Mammary epithelial cell (primary cell): Measurements from ENCODE around the gene PPP1R9B.

Source experiments
- CTCF ChIP-seq, 2 donors: IDR thresholded peaks in 1 of 2; conservative IDR thresholded peaks in 1 of 2; 2 replicates each; pipeline ENCODE4 v1.5.1; 2011 to 2012; ENCODE audit warnings: inconsistent platforms in 2 of 2, low read length in 2 of 2, mild to moderate bottlenecking in 2 of 2, control low read depth in 1 of 2, low read depth in 1 of 2; ENCODE audit not compliant: insufficient read depth in 1 of 2; ENCODE audit errors: extremely low read depth in 1 of 2
- EZH2 ChIP-seq: IDR thresholded peaks from 2 replicates; pipeline ENCODE4 v1.6.1; 2012; ENCODE audit warnings: low read length, inconsistent platforms, borderline replicate concordance

- TF ChIP-seq CTCF (conservative IDR thresholded peaks at IDR 0.05 in 1 of 2, IDR thresholded peaks at IDR 0.05 in 1 of 2; ENCODE audit: extremely low read depth in 1 of 2, insufficient read depth in 1 of 2, low read depth in 1 of 2, low read length in 2 of 2) (no peak), EZH2 (no peak)
Observed at GRCh38 chr17:50191359-50192143, 41.1 kb upstream of the PPP1R9B start.
